H1 (cell line): ENCODE data around the gene PPP1R9A. TPM values are rescaled to one million over a fixed set of nuclear protein-coding genes. Genes with fewer than 3 reads are reported as not detected.

Source experiments
- CTCF ChIA-PET: fragments of 300-600 bp; sonication (Branson Sonifier 250); formaldehyde crosslinking; loops from one replicate; lab custom pipeline; 2021; ENCODE audit not compliant: partially characterized antibody; lab: Charles Lee
- POLR2A ChIA-PET: fragments of 300-600 bp; sonication (Branson Sonifier 250); formaldehyde crosslinking; loops from one replicate; lab custom pipeline; 2021; ENCODE audit warnings: inconsistent platforms; ENCODE audit not compliant: partially characterized antibody; lab: Charles Lee
- DNase-seq, 2 experiments: peaks; one replicate each; pipeline versions ENCODE4 v3.0.0 to v3.0.0-alpha.2; 2010 to 2022; ENCODE audit warnings: low spot score in 2 of 2, low read depth in 1 of 2, mixed read lengths in 1 of 2
- FAIRE-seq: peaks from 2 replicates; lab custom pipeline; 2011; peaks lifted over from hg19 to GRCh38; lab: Jason Lieb, UNC
- H2AFZ ChIP-seq: 2 replicates; pipeline ENCODE4 v1.8.1; 2012; ENCODE audit warnings: low read length, inconsistent platforms
- H2AK5ac ChIP-seq: 2 replicates; pipeline ENCODE4 v1.6.1; 2013; ENCODE audit warnings: low read depth, low read length
- H2BK120ac ChIP-seq: replicated peaks from 2 replicates; pipeline ENCODE3; 2013; ENCODE audit warnings: low read depth, low read length, inconsistent platforms
- H2BK12ac ChIP-seq: 2 replicates; pipeline ENCODE4 v1.6.1; 2013; ENCODE audit warnings: low read depth, low read length
- H2BK15ac ChIP-seq: 2 replicates; pipeline ENCODE4 v1.6.1; 2013; ENCODE audit warnings: low read length
- H2BK20ac ChIP-seq: 2 replicates; pipeline ENCODE4 v1.6.1; 2013; ENCODE audit warnings: low read length
- H2BK5ac ChIP-seq: 2 replicates; pipeline ENCODE4 v1.6.1; 2013; ENCODE audit warnings: low read depth, low read length
- H3K14ac ChIP-seq: 2 replicates; pipeline ENCODE4 v1.6.1; 2013; ENCODE audit warnings: inconsistent platforms; ENCODE audit not compliant: insufficient read length
- H3K18ac ChIP-seq: 2 replicates; pipeline ENCODE4 v1.6.1; 2013; ENCODE audit warnings: low read length; ENCODE audit errors: extremely low read depth
- H3K23ac ChIP-seq: 2 replicates; pipeline ENCODE4 v1.6.1; 2013; ENCODE audit warnings: inconsistent platforms; ENCODE audit not compliant: insufficient read length
- H3K23me2 ChIP-seq: 2 replicates; pipeline ENCODE4 v1.6.1; 2013; ENCODE audit warnings: low read depth, low read length
- H3K27ac ChIP-seq: 2 replicates; pipeline ENCODE4 v1.6.1; 2011; ENCODE audit warnings: low read depth, low read length, inconsistent platforms
- H3K27me3 ChIP-seq, 4 experiments: replicated peaks in 1 of 4; 1 replicate in 1 of 4; 2 replicates in 3 of 4; pipeline versions ENCODE4 v1.6.1 to v1.8.1; 2011 to 2013; ENCODE audit warnings: low read length in 3 of 4, mild to moderate bottlenecking in 3 of 4, inconsistent platforms in 2 of 4, mixed read lengths in 2 of 4, moderate library complexity in 1 of 4; ENCODE audit not compliant: control insufficient read depth in 3 of 4, insufficient read depth in 3 of 4; ENCODE audit errors: extremely low read depth in 1 of 4
- H3K36me3 ChIP-seq, 4 experiments: 2 replicates each; pipeline versions ENCODE4 v1.6.1 to v1.8.1; 2011 to 2013; ENCODE audit warnings: mild to moderate bottlenecking in 4 of 4, low read length in 3 of 4, moderate library complexity in 2 of 4, control low read depth in 1 of 4, inconsistent platforms in 1 of 4; ENCODE audit not compliant: insufficient read depth in 4 of 4, control insufficient read depth in 2 of 4
- H3K4ac ChIP-seq: replicated peaks from 2 replicates; pipeline ENCODE3; 2013; ENCODE audit warnings: low read length, low read depth, mixed read lengths, inconsistent platforms; ENCODE audit not compliant: insufficient read length
- H3K4me1 ChIP-seq, 4 experiments: replicated peaks in 1 of 4; 1 replicate in 1 of 4; 2 replicates in 3 of 4; pipeline versions ENCODE4 v1.6.1 to v1.8.1; 2011 to 2013; ENCODE audit warnings: low read length in 3 of 4, inconsistent platforms in 2 of 4, mixed read lengths in 1 of 4; ENCODE audit not compliant: insufficient read depth in 4 of 4, control insufficient read depth in 3 of 4
- H3K4me2 ChIP-seq, 2 experiments: 2 replicates each; pipeline versions ENCODE4 v1.6.1 to v1.8.1; 2011 to 2013; ENCODE audit warnings: low read depth in 2 of 2, low read length in 2 of 2, control low read depth in 1 of 2, inconsistent platforms in 1 of 2, mild to moderate bottlenecking in 1 of 2; ENCODE audit not compliant: insufficient read depth in 1 of 2
- H3K4me3 ChIP-seq, 4 experiments: fragments of 200-600, 300-600 bp in 1 of 4; sonication (generic), shearing (Covaris generic), sonication (Bioruptor Twin) in 1 of 4; 2 replicates each; pipeline versions ENCODE4 v1.5.1 to v1.8.1; 2011 to 2016; ENCODE audit warnings: low read length in 4 of 4, low read depth in 3 of 4, control low read depth in 2 of 4, inconsistent platforms in 2 of 4, mild to moderate bottlenecking in 2 of 4, mixed read lengths in 1 of 4, moderate library complexity in 1 of 4; ENCODE audit not compliant: insufficient read depth in 2 of 4; ENCODE audit errors: extremely low read depth in 1 of 4
- H3K56ac ChIP-seq: replicated peaks from 2 replicates; pipeline ENCODE3; 2013; ENCODE audit warnings: low read depth, mild to moderate bottlenecking, mixed read lengths, low read length, inconsistent platforms; ENCODE audit not compliant: insufficient read length
- H3K79me1 ChIP-seq: 2 replicates; pipeline ENCODE4 v1.6.1; 2013; ENCODE audit warnings: low read depth, low read length, control low read depth
- H3K79me2 ChIP-seq, 2 experiments: 2 replicates each; pipeline versions ENCODE4 v1.6.1 to v1.8.1; 2012 to 2013; ENCODE audit warnings: low read length in 2 of 2, mild to moderate bottlenecking in 2 of 2, inconsistent platforms in 1 of 2; ENCODE audit not compliant: insufficient read depth in 2 of 2, control insufficient read depth in 1 of 2
- H3K9ac ChIP-seq, 4 experiments: replicated peaks in 1 of 4; 1 replicate in 1 of 4; 2 replicates in 3 of 4; pipeline versions ENCODE4 v1.6.1 to v1.8.1; 2011 to 2013; ENCODE audit warnings: low read depth in 3 of 4, low read length in 3 of 4, control low read depth in 2 of 4, mild to moderate bottlenecking in 2 of 4, moderate library complexity in 2 of 4, inconsistent platforms in 1 of 4; ENCODE audit errors: extremely low read depth in 1 of 4
- H3K9me3 ChIP-seq, 2 experiments: 2 replicates each; pipeline versions ENCODE4 v1.6.1 to v1.8.1; 2012 to 2013; ENCODE audit warnings: mild to moderate bottlenecking in 2 of 2, moderate library complexity in 2 of 2, control low read depth in 1 of 2, inconsistent platforms in 1 of 2, low read depth in 1 of 2, low read length in 1 of 2, mixed read lengths in 1 of 2; ENCODE audit not compliant: insufficient read depth in 2 of 2
- H4K20me1 ChIP-seq, 2 experiments: replicated peaks in 1 of 2; 2 replicates each; pipeline versions ENCODE3 to v1.8.1; 2011 to 2013; ENCODE audit warnings: inconsistent platforms in 2 of 2, low read length in 2 of 2, mild to moderate bottlenecking in 1 of 2; ENCODE audit not compliant: insufficient read depth in 2 of 2, control insufficient read depth in 1 of 2
- H4K5ac ChIP-seq: 2 replicates; pipeline ENCODE4 v1.6.1; 2013; ENCODE audit warnings: low read length, low read depth, mixed read lengths, inconsistent platforms; ENCODE audit not compliant: insufficient read length
- H4K8ac ChIP-seq: 2 replicates; pipeline ENCODE4 v1.8.0; 2013; ENCODE audit warnings: mild to moderate bottlenecking, moderate library complexity, low read length, inconsistent platforms; ENCODE audit not compliant: insufficient read depth; ENCODE audit errors: extremely low read depth
- H4K91ac ChIP-seq: replicated peaks from 2 replicates; pipeline ENCODE3; 2013; ENCODE audit warnings: low read length, mixed read lengths, inconsistent platforms; ENCODE audit not compliant: insufficient read length
- BACH1 ChIP-seq: IDR thresholded peaks from 2 replicates; pipeline ENCODE4 v1.6.1; 2012; ENCODE audit warnings: low read length, improper control_type of control experiment
- E2F6 ChIP-seq: IDR thresholded peaks from 2 replicates; pipeline ENCODE4 v1.6.1; 2012; ENCODE audit warnings: inconsistent platforms
- FOSL1 ChIP-seq: IDR thresholded peaks from 2 replicates; pipeline ENCODE4 v1.6.1; 2011; ENCODE audit warnings: mild to moderate bottlenecking, low read depth, low read length, moderate library complexity; ENCODE audit not compliant: insufficient read depth
- GABPA ChIP-seq: IDR thresholded peaks from 2 replicates; pipeline ENCODE4 v1.6.1; 2011; ENCODE audit warnings: mild to moderate bottlenecking, low read length, moderate library complexity, borderline replicate concordance; ENCODE audit not compliant: insufficient read depth
- JUN ChIP-seq: IDR thresholded peaks from 2 replicates; pipeline ENCODE4 v1.6.1; 2011; ENCODE audit warnings: low read depth, mild to moderate bottlenecking, improper control_type of control experiment, low read length
- KDM4A ChIP-seq: IDR thresholded peaks from one replicate; pipeline ENCODE4 v1.7.1; 2012; ENCODE audit warnings: low read depth, mild to moderate bottlenecking, moderate library complexity, low read length, inconsistent platforms; ENCODE audit not compliant: severe bottlenecking
- NRF1 ChIP-seq: IDR thresholded peaks from 2 replicates; pipeline ENCODE4 v1.6.1; 2011; ENCODE audit warnings: mild to moderate bottlenecking, low read depth, low read length, improper control_type of control experiment
- RBBP5 ChIP-seq: IDR thresholded peaks from 2 replicates; pipeline ENCODE4 v1.7.1; 2012; ENCODE audit warnings: low read depth, mild to moderate bottlenecking, inconsistent platforms, low read length, moderate library complexity, borderline replicate concordance
- RNF2 ChIP-seq: fragments of 200-900, 300-1000 bp; sonication (generic); IDR thresholded peaks from 2 replicates; pipeline ENCODE4 v1.7.1; 2016; ENCODE audit warnings: borderline replicate concordance, low read depth, mild to moderate bottlenecking, antibody characterized with exemption, low read length; ENCODE audit not compliant: poor library complexity, severe bottlenecking; ENCODE audit errors: missing control alignments
- SP1 ChIP-seq: IDR thresholded peaks from 2 replicates; pipeline ENCODE4 v1.6.1; 2011; ENCODE audit warnings: low read depth, low read length
- SRF ChIP-seq: IDR thresholded peaks from 2 replicates; pipeline ENCODE4 v1.6.1; 2011; ENCODE audit warnings: mild to moderate bottlenecking, low read depth, low read length, moderate library complexity
- TAF1 ChIP-seq: IDR thresholded peaks from 2 replicates; pipeline ENCODE4 v1.6.1; 2011; ENCODE audit warnings: mild to moderate bottlenecking, low read depth, low read length
- WGBS, 2 experiments: shearing (Covaris generic) in 1 of 2; methylation state at CpG; one replicate each; pipeline versions ENCODE4 v1.1.6 to v1.1.7; 2013 to 2015; ENCODE audit warnings: low lambda C conversion rate in 2 of 2, mixed read lengths in 2 of 2, inconsistent platforms in 1 of 2, low coverage in 1 of 2, missing lambda C conversion rate in 1 of 2; ENCODE audit not compliant: insufficient replicate concordance in 2 of 2, insufficient coverage in 1 of 2, insufficient read length in 1 of 2; ENCODE audit errors: extremely low coverage in 1 of 2, missing lambda C conversion rate in 1 of 2; 5-methylcytosine and 5-hydroxymethylcytosine counted together
- polyA plus RNA-seq, 7 experiments: library from polyadenylated mRNA; depleted of rRNA in 3 of 7; stranded (reverse) in 5 of 7; unstranded in 2 of 7; fragments of >200 nt in 5 of 7; fragments of 200-250 nt in 2 of 7; gene quantifications; 1 replicate in 5 of 7; 2 replicates in 1 of 7; 4 replicates in 1 of 7; pipeline versions ENCODE4 v1.2.1 to v1.2.3, GENCODE V29; 2011 to 2013; ENCODE audit warnings: missing spikeins in 2 of 7, mixed read lengths in 2 of 7
- total RNA-seq: library from RNA; stranded (reverse); fragmentation: NEBNext Ultra II Directional; extraction: Animal tissue kit (Norgen Biotek cat#: 25700); gene quantifications from 2 replicates; pipeline ENCODE4 v1.2.1, GENCODE V29; 2021

Gene PPP1R9A
- total and polyA plus RNA-seq, 2 of the 8 experiments (the other 6 are each of a cell fraction or from before 2014, with no cell fraction given): 3.0 to 20.3 TPM

- Histone ChIP-seq H2BK120ac (no peak overlapping the region), H3K79me2 (peaks cover 0 to 11% of the 10 kb centered on the region in 2 experiments; a peak in 2 of 4 replicates), H3K9ac (no peak overlapping the region), H3K56ac (no peak overlapping the region), H2BK12ac (no peak overlapping the region), H3K79me1 (no peaks in the 10 kb centered on the region), H3K4me1 (no peaks in the 10 kb centered on the region), H3K27ac (no peak overlapping the region), H3K14ac (no peak overlapping the region), H3K23ac (no peak overlapping the region), H3K4ac (no peak overlapping the region), H2BK15ac (no peak overlapping the region), H4K5ac (no peak overlapping the region), H2BK5ac (no peak overlapping the region), H3K23me2 (no peaks in the 10 kb centered on the region), H3K9me3 (no peaks in the 10 kb centered on the region; a peak in 1 of 4 replicates), H3K36me3 (peaks cover 0 to 2% (median 0%) of the 10 kb centered on the region in 4 experiments; a peak in 2 of 8 replicates), H3K27me3 (no peaks in the 10 kb centered on the region), H4K20me1 (no peaks in the 10 kb centered on the region), H4K91ac (no peak overlapping the region), H3K4me3 (no peak overlapping the region), H2BK20ac (no peak overlapping the region), H4K8ac (no peak overlapping the region), H2AFZ (no peak overlapping the region), H3K4me2 (no peak overlapping the region), H3K18ac (no peak overlapping the region), H2AK5ac (no peak overlapping the region)
- DNase-seq (no peak), FAIRE-seq (no peak)
- ChIA-PET POLR2A (no interaction called here), CTCF (interaction anchor here (0.9 kb wide), 1 partner anchor 19 kb away, joined by 3 read pairs; no protein-coding TSS in a partner anchor)
- WGBS, 2 experiments: 100% methylated on average over 1 of the region's 1 CpG; no CpG with 5 or more reads in 1 of the 2 experiments
- TF ChIP-seq RBBP5 (no peak), TAF1 (no peak), SP1 (no peak), E2F6 (no peak), KDM4A (no peak), JUN (no peak), RNF2 (no peak), GABPA (no peak), NRF1 (no peak), BACH1 (no peak), FOSL1 (no peak), SRF (no peak)
These were observed 121.3 kb downstream of the PPP1R9A start for GRCh38 chr7:95028683-95029082.
